ENCODE measurements around the gene MANEAL.

MANEAL gene

GRCh38 chr1:37778654-37779053 is 15.0 kb upstream of the MANEAL start:
- no peak for DNase-seq (ENCODE audit: low read depth in 4 of 4, low spot score in 1 of 4)

- DNase-seq (ENCODE audit: low read depth in 4 of 4, low spot score in 1 of 4) = no peak
Measured at GRCh38 chr1:37782491-37782890, 11.2 kb upstream of the MANEAL start.

GRCh38 chr1:37792943-37793686 is 532 bp upstream of the MANEAL start:
- no peak for DNase-seq (ENCODE audit: low read depth in 4 of 4, low spot score in 1 of 4)

- DNase-seq (ENCODE audit: low read depth in 4 of 4, low spot score in 1 of 4) = no peak
Measured at GRCh38 chr1:37794372-37795339, 1.0 kb downstream of the MANEAL start.

- DNase-seq (ENCODE audit: low read depth in 4 of 4, low spot score in 1 of 4) = peak in 2 of 4 experiments; percentile 23 to 29
Measured at GRCh38 chr1:37795340-37796125, 1.9 kb downstream of the MANEAL start.

GRCh38 chr1:37797750-37798345 is 4.2 kb downstream of the MANEAL start:
- no peak for DNase-seq (ENCODE audit: low read depth in 4 of 4, low spot score in 1 of 4)

- no peak for DNase-seq (ENCODE audit: low read depth in 4 of 4, low spot score in 1 of 4)
Measured at GRCh38 chr1:37802439-37802838, 8.8 kb downstream of the MANEAL start.

GRCh38 chr1:37807220-37807554 is 13.5 kb downstream of the MANEAL start:
- no peak for DNase-seq (ENCODE audit: low read depth in 4 of 4, low spot score in 1 of 4)

GRCh38 chr1:37807555-37808368 is 14.1 kb downstream of the MANEAL start, which contains the start of the genes C1orf122 and YRDC:
TSS of gene C1orf122 (plus strand) at chr1:37807790. CDS start at chr1:37808405, 615 bp downstream.
TSS of gene YRDC (minus strand) at chr1:37808208. CDS start at chr1:37808180, 28 bp downstream.
- DNase-seq (ENCODE audit: low read depth in 4 of 4, low spot score in 1 of 4) = peak; percentile 84 to 93 (median 88)

- DNase-seq (ENCODE audit: low read depth in 4 of 4, low spot score in 1 of 4) = peak in 1 of 4 experiments; percentile 25
Measured at GRCh38 chr1:37808369-37809319, 15.0 kb downstream of the MANEAL start.

- DNase-seq (ENCODE audit: low read depth in 4 of 4, low spot score in 1 of 4) = no peak
Measured at GRCh38 chr1:37809942-37810341, 16.3 kb downstream of the MANEAL start.

GRCh38 chr1:37811027-37811655 is 17.5 kb downstream of the MANEAL start:
- peak; percentile 25 to 51 (median 34) for DNase-seq (ENCODE audit: low read depth in 4 of 4, low spot score in 1 of 4)

GRCh38 chr1:37813529-37814145 is 20.0 kb downstream of the MANEAL start:
- DNase-seq (ENCODE audit: low read depth in 4 of 4, low spot score in 1 of 4) = no peak

GRCh38 chr1:37814252-37814651 is 20.6 kb downstream of the MANEAL start:
- DNase-seq (ENCODE audit: low read depth in 4 of 4, low spot score in 1 of 4) = no peak

- DNase-seq (ENCODE audit: low read depth in 4 of 4, low spot score in 1 of 4) = no peak
Measured at GRCh38 chr1:37817481-37817880, 23.8 kb downstream of the MANEAL start.

GRCh38 chr1:37821481-37821880 is 27.8 kb downstream of the MANEAL start:
- no peak for DNase-seq (ENCODE audit: low read depth in 4 of 4, low spot score in 1 of 4)

GRCh38 chr1:37822906-37823815 is 29.5 kb downstream of the MANEAL start:
- no peak for DNase-seq (ENCODE audit: low read depth in 4 of 4, low spot score in 1 of 4)
